ENCODE data around the gene GALNT15. TPM values are rescaled to one million over a fixed set of nuclear protein-coding genes. Genes with fewer than 3 reads are reported as not detected.

GALNT15 gene
- polyA plus RNA-seq, 1 donor (not counting 4 experiments of a cell fraction or from before 2014, with no cell fraction given) = not detected

GRCh38 chr3:16214366-16214765, 39.9 kb downstream of the GALNT15 start:
- Histone ChIP-seq H2AFZ (ENCODE audit: control insufficient read depth, low read length) (no peak overlapping the region), H3K27ac (ENCODE audit: control insufficient read depth, insufficient read depth, low read length) (no peak overlapping the region), H3K4me1 (ENCODE audit: control insufficient read depth, extremely low read depth, insufficient read depth, low read length) (no peaks in the 10 kb centered on the region), H3K79me2 (ENCODE audit: control insufficient read depth, insufficient read depth, low read length) (no peaks in the 10 kb centered on the region), H3K4me2 (ENCODE audit: control insufficient read depth, extremely low read depth, insufficient read depth, low read depth, low read length) (no peak overlapping the region), H3K9me3 (ENCODE audit: control insufficient read depth, low read depth, low read length) (no peaks in the 10 kb centered on the region), H3K4me3 (ENCODE audit: control insufficient read depth in 2 of 3, extremely low read depth in 1 of 3, insufficient read depth in 2 of 3, low read depth in 1 of 3, low read length in 3 of 3) (no peak overlapping the region), H4K20me1 (ENCODE audit: control insufficient read depth, extremely low read depth, insufficient read depth, low read length) (no peaks in the 10 kb centered on the region), H3K9me1 (ENCODE audit: control insufficient read depth, extremely low read depth, insufficient read depth, low read length) (no peaks in the 10 kb centered on the region), H3K27me3 (ENCODE audit: control insufficient read depth, extremely low read depth, insufficient read depth, low read length) (peaks cover 8% of the 10 kb centered on the region), H3K9ac (ENCODE audit: control insufficient read depth, extremely low read depth, insufficient read depth, low read length) (no peak overlapping the region), H3K36me3 (ENCODE audit: control insufficient read depth in 2 of 2, extremely low read depth in 1 of 2, insufficient read depth in 2 of 2, low read length in 2 of 2) (no peaks in the 10 kb centered on the region)
- TF ChIP-seq CTCF (optimal IDR thresholded peaks at IDR 0.05 in 1 of 3, IDR thresholded peaks at IDR 0.05 in 1 of 3, conservative IDR thresholded peaks at IDR 0.05 in 1 of 3; ENCODE audit: extremely low read depth in 1 of 3, insufficient read depth in 2 of 3, low read length in 3 of 3) (no peak), EZH2 (IDR thresholded peaks at IDR 0.05; ENCODE audit: low read length) (no peak)
- DNase-seq (ENCODE audit: low read depth, low spot score) (no peak), FAIRE-seq (no peak)
- dilution Hi-C loops (cut with MboI; ENCODE audit: extremely low pct_ligation_motif_present, low sequenced_read_pairs) = no loop called here

GRCh38 chr3:16216373-16216935, 42.0 kb downstream of the GALNT15 start:
- H3K9me1 ChIP-seq (ENCODE audit: control insufficient read depth, extremely low read depth, insufficient read depth, low read length) = no peaks in the 10 kb centered on the region
- dilution Hi-C loops (cut with MboI; ENCODE audit: extremely low pct_ligation_motif_present, low sequenced_read_pairs) = no loop called here
- H3K9me3 ChIP-seq (ENCODE audit: control insufficient read depth, low read depth, low read length) = no peaks in the 10 kb centered on the region
- H3K9ac ChIP-seq (ENCODE audit: control insufficient read depth, extremely low read depth, insufficient read depth, low read length) = no peak overlapping the region
- H2AFZ ChIP-seq (ENCODE audit: control insufficient read depth, low read length) = no peak overlapping the region
- FAIRE-seq (no peak), DNase-seq (ENCODE audit: low read depth, low spot score) (no peak)
- no peaks in the 10 kb centered on the region for H3K36me3 ChIP-seq (ENCODE audit: control insufficient read depth in 2 of 2, extremely low read depth in 1 of 2, insufficient read depth in 2 of 2, low read length in 2 of 2)
- peaks cover 9% of the 10 kb centered on the region for H3K27me3 ChIP-seq (ENCODE audit: control insufficient read depth, extremely low read depth, insufficient read depth, low read length)
- no peak overlapping the region for H3K27ac ChIP-seq (ENCODE audit: control insufficient read depth, insufficient read depth, low read length)
- TF ChIP-seq CTCF (optimal IDR thresholded peaks at IDR 0.05 in 1 of 3, IDR thresholded peaks at IDR 0.05 in 1 of 3, conservative IDR thresholded peaks at IDR 0.05 in 1 of 3; ENCODE audit: extremely low read depth in 1 of 3, insufficient read depth in 2 of 3, low read length in 3 of 3) = no peak
- TF ChIP-seq EZH2 (IDR thresholded peaks at IDR 0.05; ENCODE audit: low read length) = no peak
- H3K4me2 ChIP-seq (ENCODE audit: control insufficient read depth, extremely low read depth, insufficient read depth, low read depth, low read length) = no peak overlapping the region
- no peak overlapping the region for H3K4me3 ChIP-seq (ENCODE audit: control insufficient read depth in 2 of 3, extremely low read depth in 1 of 3, insufficient read depth in 2 of 3, low read depth in 1 of 3, low read length in 3 of 3)
- no peaks in the 10 kb centered on the region for H3K79me2 ChIP-seq (ENCODE audit: control insufficient read depth, insufficient read depth, low read length)
- H4K20me1 ChIP-seq (ENCODE audit: control insufficient read depth, extremely low read depth, insufficient read depth, low read length) = no peaks in the 10 kb centered on the region
- H3K4me1 ChIP-seq (ENCODE audit: control insufficient read depth, extremely low read depth, insufficient read depth, low read length) = no peaks in the 10 kb centered on the region

Measured in keratinocyte (primary cell).